MM.1S (cell line): Measurements from ENCODE around the gene ANKRD12.

Experiments used
- DNase-seq: peaks from one replicate; pipeline ENCODE4 v3.0.0-alpha.2; 2015
- H2AFZ ChIP-seq: fragments of 300-600 bp; sonication (generic); 2 replicates; pipeline ENCODE4 v1.6.0; 2016; ENCODE audit warnings: antibody characterized with exemption, low read length
- H3F3A ChIP-seq: fragments of 300-600 bp; sonication (generic); 2 replicates; pipeline ENCODE4 v1.6.1; 2016; ENCODE audit warnings: mild to moderate bottlenecking, antibody characterized with exemption, low read length, moderate library complexity, mixed read lengths; ENCODE audit not compliant: insufficient read depth
- H3K27ac ChIP-seq: fragments of 300-600 bp; sonication (generic); 2 replicates; pipeline ENCODE4 v1.5.1; 2016; ENCODE audit warnings: mild to moderate bottlenecking, low read length
- H3K27me3 ChIP-seq: fragments of 300-600 bp; sonication (generic); replicated peaks from 2 replicates; pipeline ENCODE4 v1.6.0; 2016; ENCODE audit warnings: low read length; ENCODE audit not compliant: insufficient read depth
- H3K36me3 ChIP-seq: fragments of 300-600 bp; sonication (generic); replicated peaks from 2 replicates; pipeline ENCODE4 v1.6.1; 2016; ENCODE audit warnings: mild to moderate bottlenecking, low read length, mixed read lengths; ENCODE audit not compliant: insufficient read depth
- H3K4me1 ChIP-seq: fragments of 300-600 bp; sonication (generic); 2 replicates; pipeline ENCODE4 v1.6.1; 2016; ENCODE audit warnings: low read length, mixed read lengths
- H3K4me2 ChIP-seq: fragments of 300-600 bp; sonication (generic); 2 replicates; pipeline ENCODE4 v1.6.0; 2016; ENCODE audit warnings: low read depth, low read length
- H3K4me3 ChIP-seq: fragments of 300-600 bp; sonication (generic); 2 replicates; pipeline ENCODE4 v1.5.1; 2016; ENCODE audit warnings: low read length, mixed read lengths
- H3K79me2 ChIP-seq: fragments of 300-600 bp; sonication (generic); 2 replicates; pipeline ENCODE4 v1.6.1; 2016; ENCODE audit warnings: mixed run types, low read length, mixed read lengths
- H3K9ac ChIP-seq: fragments of 300-600 bp; sonication (generic); 2 replicates; pipeline ENCODE4 v1.6.1; 2016; ENCODE audit warnings: low read length, mixed read lengths
- H3K9me2 ChIP-seq: fragments of 300-600 bp; sonication (generic); replicated peaks from 2 replicates; pipeline ENCODE4 v1.6.1; 2016; ENCODE audit warnings: mild to moderate bottlenecking, low read length, mixed read lengths; ENCODE audit not compliant: insufficient read depth
- H3K9me3 ChIP-seq: fragments of 300-600 bp; sonication (generic); replicated peaks from 2 replicates; pipeline ENCODE4 v1.6.1; 2016; ENCODE audit warnings: mild to moderate bottlenecking, low read length, mixed read lengths; ENCODE audit not compliant: insufficient read depth
- H4K20me1 ChIP-seq: fragments of 300-600 bp; sonication (generic); 2 replicates; pipeline ENCODE4 v1.6.1; 2016; ENCODE audit warnings: mild to moderate bottlenecking, low read length, moderate library complexity, mixed read lengths; ENCODE audit not compliant: insufficient read depth
- EZH2 ChIP-seq: fragments of 300-600 bp; sonication (generic); optimal IDR thresholded peaks from 2 replicates; pipeline ENCODE3; 2017; ENCODE audit warnings: low read depth, mild to moderate bottlenecking, antibody characterized with exemption, low read length, mixed read lengths
- EZH2phosphoT487 ChIP-seq: fragments of 300-600 bp; sonication (generic); IDR thresholded peaks from 2 replicates; pipeline ENCODE4 v1.6.1; 2018; ENCODE audit warnings: antibody characterized with exemption, low read length
- TF ChIP-seq, protein P1 (sequence below): fragments of 300-600 bp; sonication (generic); IDR thresholded peaks from 2 replicates; pipeline ENCODE4 v1.5.1; 2016; ENCODE audit warnings: antibody characterized with exemption, low read length, mixed read lengths

ANKRD12 gene

DNA sequence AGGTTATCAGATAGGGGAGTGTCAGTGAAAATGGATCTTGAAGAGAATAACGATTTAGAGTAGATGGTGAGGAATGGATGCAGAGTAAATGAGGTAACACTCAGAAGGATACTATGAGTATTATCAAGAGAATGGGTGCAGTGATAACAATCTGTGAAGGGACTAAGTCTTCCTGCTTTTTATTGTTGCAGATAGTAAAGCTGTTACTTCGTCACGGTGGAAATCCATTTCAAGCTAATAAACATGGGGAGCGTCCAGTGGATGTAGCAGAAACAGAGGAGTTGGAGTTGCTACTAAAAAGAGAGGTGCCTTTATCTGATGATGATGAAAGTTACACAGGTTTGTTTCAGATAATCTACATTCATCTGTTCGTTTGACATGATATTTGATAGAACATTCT, 85.1 kb downstream of the ANKRD12 start:
- Histone ChIP-seq H4K20me1 (peaks cover 12% of the 10 kb centered on the region), H3K9me3 (no peaks in the 10 kb centered on the region), H3K36me3 (peaks cover 60% of the 10 kb centered on the region), H3K79me2 (peaks cover 100% of the 10 kb centered on the region), H3K9me2 (no peaks in the 10 kb centered on the region), H3K4me1 (no peaks in the 10 kb centered on the region), H3K27ac (no peak overlapping the region), H3K4me2 (no peak overlapping the region), H3K9ac (no peak overlapping the region), H3F3A (peaks cover 49% of the 10 kb centered on the region), H3K27me3 (no peaks in the 10 kb centered on the region), H2AFZ (no peak overlapping the region), H3K4me3 (no peak overlapping the region)
- TF ChIP-seq EZH2phosphoT487: no peak
- no peak for TF ChIP-seq EZH2
- TF ChIP-seq, protein P1, sequence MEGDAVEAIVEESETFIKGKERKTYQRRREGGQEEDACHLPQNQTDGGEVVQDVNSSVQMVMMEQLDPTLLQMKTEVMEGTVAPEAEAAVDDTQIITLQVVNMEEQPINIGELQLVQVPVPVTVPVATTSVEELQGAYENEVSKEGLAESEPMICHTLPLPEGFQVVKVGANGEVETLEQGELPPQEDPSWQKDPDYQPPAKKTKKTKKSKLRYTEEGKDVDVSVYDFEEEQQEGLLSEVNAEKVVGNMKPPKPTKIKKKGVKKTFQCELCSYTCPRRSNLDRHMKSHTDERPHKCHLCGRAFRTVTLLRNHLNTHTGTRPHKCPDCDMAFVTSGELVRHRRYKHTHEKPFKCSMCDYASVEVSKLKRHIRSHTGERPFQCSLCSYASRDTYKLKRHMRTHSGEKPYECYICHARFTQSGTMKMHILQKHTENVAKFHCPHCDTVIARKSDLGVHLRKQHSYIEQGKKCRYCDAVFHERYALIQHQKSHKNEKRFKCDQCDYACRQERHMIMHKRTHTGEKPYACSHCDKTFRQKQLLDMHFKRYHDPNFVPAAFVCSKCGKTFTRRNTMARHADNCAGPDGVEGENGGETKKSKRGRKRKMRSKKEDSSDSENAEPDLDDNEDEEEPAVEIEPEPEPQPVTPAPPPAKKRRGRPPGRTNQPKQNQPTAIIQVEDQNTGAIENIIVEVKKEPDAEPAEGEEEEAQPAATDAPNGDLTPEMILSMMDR: no peak
- DNase-seq: no peak

DNA sequence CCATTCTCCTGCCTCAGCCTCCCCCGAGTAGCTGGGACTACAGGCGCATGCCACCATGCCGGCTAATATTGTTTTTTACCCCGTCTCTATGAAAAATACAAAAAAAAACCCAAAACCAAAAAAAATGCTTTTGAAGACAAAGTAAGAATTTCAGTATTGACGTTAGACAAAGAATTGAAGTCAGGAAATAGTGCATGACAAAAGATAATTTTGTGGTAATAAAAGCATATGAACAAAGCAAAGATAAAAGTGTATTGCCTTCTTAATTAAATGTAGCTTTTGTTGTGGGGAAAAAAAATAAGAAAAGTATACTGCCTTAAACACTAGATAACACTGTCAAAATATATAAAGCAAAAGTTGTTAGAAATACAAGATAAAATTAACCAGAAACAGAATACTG, 86.8 kb downstream of the ANKRD12 start:
- Histone ChIP-seq H3K9me3 (no peaks in the 10 kb centered on the region), H2AFZ (no peak overlapping the region), H3K9ac (no peak overlapping the region)

GRCh38 chr18:9226463-9226862, 89.9 kb downstream of the ANKRD12 start:
- TF ChIP-seq EZH2: no peak
- TF ChIP-seq, protein P1: no peak
- no peak for TF ChIP-seq EZH2phosphoT487
- no peak overlapping the region for H3K9ac ChIP-seq
- no peaks in the 10 kb centered on the region for H3K9me3 ChIP-seq
- no peak overlapping the region for H3K4me2 ChIP-seq
- no peaks in the 10 kb centered on the region for H3K9me2 ChIP-seq
- H3K79me2 ChIP-seq: peaks cover 100% of the 10 kb centered on the region
- H3F3A ChIP-seq: peaks cover 29% of the 10 kb centered on the region
- DNase-seq: no peak
- peaks cover 34% of the 10 kb centered on the region; the same call in 1 of the 2 replicates for H3K36me3 ChIP-seq
- H3K4me1 ChIP-seq: no peaks in the 10 kb centered on the region
- H3K27ac ChIP-seq: no peak overlapping the region
- no peak overlapping the region for H2AFZ ChIP-seq
- H3K27me3 ChIP-seq: no peaks in the 10 kb centered on the region
- no peak overlapping the region for H3K4me3 ChIP-seq
- peaks cover 45% of the 10 kb centered on the region for H4K20me1 ChIP-seq

More for the DNA sequence above, 86.8 kb downstream of the ANKRD12 start:
- H3K4me1 ChIP-seq: no peaks in the 10 kb centered on the region
- peaks cover 48% of the 10 kb centered on the region for H3K36me3 ChIP-seq
- no peaks in the 10 kb centered on the region for H3K9me2 ChIP-seq
- H3K27ac ChIP-seq: no peak overlapping the region
- no peaks in the 10 kb centered on the region for H3K27me3 ChIP-seq
- no peak overlapping the region for H3K4me2 ChIP-seq
- peaks cover 27% of the 10 kb centered on the region for H4K20me1 ChIP-seq
- no peak overlapping the region for H3K4me3 ChIP-seq
- TF ChIP-seq, protein P1: no peak
- TF ChIP-seq EZH2: no peak
- TF ChIP-seq EZH2phosphoT487: no peak
- H3K79me2 ChIP-seq: peaks cover 100% of the 10 kb centered on the region
- peaks cover 44% of the 10 kb centered on the region for H3F3A ChIP-seq
- DNase-seq: no peak
